HepG2 (cell line): Measurements from ENCODE around the gene MYCBPAP.

ENCODE experiments used
- HNRNPH1 ChIP-seq: fragments of 200-400 bp; formaldehyde crosslinking; optimal IDR thresholded peaks from 2 replicates; pipeline ENCODE3; 2017; ENCODE audit warnings: mild to moderate bottlenecking, low read depth, low read length
- ZFX ChIP-seq: sonication (generic); formaldehyde crosslinking; IDR thresholded peaks from 2 replicates; pipeline ENCODE4 v1.4.0; 2020; ENCODE audit warnings: mild to moderate bottlenecking, low read depth, missing genetic modification reagents, moderate library complexity
- TF ChIP-seq, protein P1 (sequence below), 2 experiments: sonication (generic) in 1 of 2; formaldehyde crosslinking in 1 of 2; IDR thresholded peaks; 2 replicates each; pipeline versions ENCODE4 v1.4.0 to v1.6.1; 2016 to 2020; ENCODE audit warnings: borderline replicate concordance in 1 of 2, low read depth in 1 of 2, mild to moderate bottlenecking in 1 of 2, missing genetic modification reagents in 1 of 2

DNA sequence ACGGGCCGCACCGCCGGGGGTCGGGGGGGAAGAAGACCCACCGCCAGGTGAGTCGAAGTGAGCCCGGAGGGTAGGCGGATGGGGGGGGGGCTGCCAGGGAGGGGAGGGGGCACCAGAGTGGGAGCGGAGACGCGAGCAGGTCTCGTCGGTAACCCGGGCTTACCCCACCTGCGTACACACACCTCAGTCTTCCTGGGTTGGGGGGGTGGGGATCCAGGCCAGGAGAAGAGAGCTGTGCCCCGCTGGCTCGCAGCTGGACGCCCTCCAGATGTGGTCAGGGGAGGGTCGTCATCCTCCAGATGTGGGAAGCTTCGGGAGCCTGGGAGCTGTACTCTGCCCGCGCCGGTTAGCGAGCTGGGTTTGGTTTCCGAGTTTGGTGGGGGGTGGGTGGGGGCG, 53.5 kb downstream of the MYCBPAP start:
- TF ChIP-seq HNRNPH1 (no peak), ZFX (no peak)
- TF ChIP-seq, protein P1, sequence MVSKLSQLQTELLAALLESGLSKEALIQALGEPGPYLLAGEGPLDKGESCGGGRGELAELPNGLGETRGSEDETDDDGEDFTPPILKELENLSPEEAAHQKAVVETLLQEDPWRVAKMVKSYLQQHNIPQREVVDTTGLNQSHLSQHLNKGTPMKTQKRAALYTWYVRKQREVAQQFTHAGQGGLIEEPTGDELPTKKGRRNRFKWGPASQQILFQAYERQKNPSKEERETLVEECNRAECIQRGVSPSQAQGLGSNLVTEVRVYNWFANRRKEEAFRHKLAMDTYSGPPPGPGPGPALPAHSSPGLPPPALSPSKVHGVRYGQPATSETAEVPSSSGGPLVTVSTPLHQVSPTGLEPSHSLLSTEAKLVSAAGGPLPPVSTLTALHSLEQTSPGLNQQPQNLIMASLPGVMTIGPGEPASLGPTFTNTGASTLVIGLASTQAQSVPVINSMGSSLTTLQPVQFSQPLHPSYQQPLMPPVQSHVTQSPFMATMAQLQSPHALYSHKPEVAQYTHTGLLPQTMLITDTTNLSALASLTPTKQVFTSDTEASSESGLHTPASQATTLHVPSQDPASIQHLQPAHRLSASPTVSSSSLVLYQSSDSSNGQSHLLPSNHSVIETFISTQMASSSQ (IDR thresholded peaks at IDR 0.05; ENCODE audit: low read depth), result no peak
- TF ChIP-seq, protein P1 (CRISPR knock-in tag; IDR thresholded peaks at IDR 0.05; ENCODE audit: borderline replicate concordance), result no peak
